Measurements from ENCODE around the gene CSTB. TPM values are rescaled to one million over a fixed set of nuclear protein-coding genes. Genes with fewer than 3 reads are reported as not detected.

Gene CSTB
- total and polyA plus RNA-seq, 2 donors (not counting 3 experiments of a cell fraction or from before 2014, with no cell fraction given), result 65.8 to 83.7 TPM

DNA sequence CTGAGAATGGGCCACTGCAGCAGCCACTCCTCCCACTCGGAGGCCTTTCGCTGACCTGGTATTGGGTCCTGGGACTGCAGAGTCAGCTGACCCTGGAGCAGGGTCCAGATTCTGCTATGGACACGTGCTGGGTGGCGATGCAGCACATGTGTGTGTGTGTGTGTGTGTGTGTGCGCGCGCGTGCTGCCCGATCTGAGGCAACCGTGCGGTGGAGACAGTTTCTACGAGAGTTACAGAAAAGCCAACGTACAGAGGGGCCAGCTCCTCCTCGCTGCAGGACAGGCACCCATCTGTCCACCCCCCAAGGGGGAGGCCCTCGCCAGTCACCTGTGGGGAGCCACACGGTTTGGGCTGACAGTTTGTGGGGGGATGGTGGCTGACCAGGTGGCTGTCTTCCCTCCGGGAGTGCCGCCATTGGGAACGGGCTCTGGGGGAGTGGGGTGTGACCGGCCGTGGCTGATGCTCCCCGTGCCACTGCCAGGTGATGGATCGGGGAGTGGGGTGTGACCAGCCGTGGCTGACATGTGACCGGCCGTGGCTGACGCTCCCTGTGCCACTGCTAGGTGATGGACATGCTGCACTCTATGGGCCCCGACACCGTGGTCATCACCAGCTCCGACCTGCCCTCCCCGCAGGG is 24.0 kb downstream of the CSTB start:
- Histone ChIP-seq H3K79me2 (ENCODE audit: control insufficient read depth, insufficient read depth, low read length) (no peaks in the 10 kb centered on the region), H3K27me3 (ENCODE audit: control insufficient read depth in 2 of 2, insufficient read depth in 2 of 2, low read length in 2 of 2) (no peaks in the 10 kb centered on the region), H3K9ac (replicated peaks; ENCODE audit: extremely low read depth, insufficient read depth, low read length) (no peak overlapping the region), H3K36me3 (ENCODE audit: control insufficient read depth in 2 of 2, extremely low read depth in 1 of 2, insufficient read depth in 2 of 2, low read length in 2 of 2) (peaks cover 3 to 16% of the 10 kb centered on the region in 2 experiments), H4K20me1 (replicated peaks; ENCODE audit: control insufficient read depth, extremely low read depth, insufficient read depth, low read length) (no peaks in the 10 kb centered on the region), H3K9me3 (replicated peaks; ENCODE audit: control insufficient read depth, insufficient read depth, low read length) (no peaks in the 10 kb centered on the region), H3K9me1 (replicated peaks; ENCODE audit: control insufficient read depth, extremely low read depth, insufficient read depth, low read length) (no peaks in the 10 kb centered on the region), H3K4me1 (ENCODE audit: control insufficient read depth, extremely low read depth, insufficient read depth, low read length) (no peaks in the 10 kb centered on the region), H3K27ac (ENCODE audit: insufficient read depth, low read depth, low read length) (no peak overlapping the region), H3K4me3 (replicated peaks in 1 of 3; ENCODE audit: insufficient read depth in 1 of 3, low read depth in 1 of 3, low read length in 3 of 3) (no peak overlapping the region), H3K4me2 (ENCODE audit: insufficient read depth, low read length) (no peak overlapping the region), H2AFZ (ENCODE audit: low read depth, low read length) (no peak overlapping the region)
- ChIA-PET CTCF (no interaction called here), POLR2A (no interaction called here)
- DNase-seq (ENCODE audit: low read depth, low spot score) (no peak), FAIRE-seq (no peak)
- TF ChIP-seq FOS (IDR thresholded peaks at IDR 0.05; ENCODE audit: borderline replicate concordance, insufficient read depth, low read length), result no peak
- dilution Hi-C loops (cut with MboI; ENCODE audit: extremely low pct_ligation_motif_present, low sequenced_read_pairs) (no loop called here), intact Hi-C loops (cut with micrococcal nuclease) (no loop called here)
- BruUV-seq (replicated peaks), result no TSS peak

DNA sequence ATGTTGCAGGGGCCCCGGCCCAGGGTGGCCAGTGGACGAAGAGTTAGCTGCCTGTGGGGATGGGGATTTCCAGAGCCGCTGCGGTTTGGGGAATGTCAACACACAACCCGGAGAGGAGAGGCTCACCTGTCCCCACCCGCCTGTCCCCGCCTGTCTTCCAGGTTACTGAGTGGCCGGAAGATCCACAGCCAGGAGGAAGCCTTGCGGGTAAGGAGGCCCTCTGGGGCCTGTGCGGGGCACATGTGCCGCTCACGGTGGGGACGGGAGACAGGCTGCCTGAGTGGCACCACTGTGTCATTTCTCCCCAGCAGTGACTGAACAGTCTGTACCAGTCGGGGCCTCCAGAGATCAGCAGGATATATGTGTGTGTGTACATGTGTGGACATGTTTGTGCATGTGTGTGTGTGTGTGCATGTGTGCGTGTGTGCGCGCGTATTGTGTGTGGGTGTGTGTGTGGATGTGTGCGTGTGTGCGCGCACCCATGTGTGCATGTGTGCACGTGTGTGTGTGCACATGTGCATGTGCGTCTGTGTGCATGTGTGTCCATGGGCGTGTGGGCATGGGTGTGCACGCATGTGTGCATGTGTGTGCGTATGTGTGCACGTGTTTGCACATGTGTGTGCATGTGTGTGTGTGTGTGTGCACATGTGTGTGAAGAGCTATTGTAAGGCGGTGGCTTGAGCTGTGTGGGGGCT is 25.6 kb downstream of the CSTB start:
- H3K9me3 ChIP-seq (replicated peaks; ENCODE audit: control insufficient read depth, insufficient read depth, low read length), result no peaks in the 10 kb centered on the region
- H3K36me3 ChIP-seq (ENCODE audit: control insufficient read depth in 2 of 2, extremely low read depth in 1 of 2, insufficient read depth in 2 of 2, low read length in 2 of 2), result peaks cover 3 to 10% of the 10 kb centered on the region in 2 experiments
- H3K4me3 ChIP-seq (replicated peaks in 1 of 3; ENCODE audit: insufficient read depth in 1 of 3, low read depth in 1 of 3, low read length in 3 of 3), result no peak overlapping the region
- no peak overlapping the region for H3K9ac ChIP-seq (replicated peaks; ENCODE audit: extremely low read depth, insufficient read depth, low read length)
- intact Hi-C loops (cut with micrococcal nuclease), result no loop called here
- no peak overlapping the region for H3K27ac ChIP-seq (ENCODE audit: insufficient read depth, low read depth, low read length)
- TF ChIP-seq, protein P1, sequence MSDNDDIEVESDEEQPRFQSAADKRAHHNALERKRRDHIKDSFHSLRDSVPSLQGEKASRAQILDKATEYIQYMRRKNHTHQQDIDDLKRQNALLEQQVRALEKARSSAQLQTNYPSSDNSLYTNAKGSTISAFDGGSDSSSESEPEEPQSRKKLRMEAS (IDR thresholded peaks at IDR 0.05; ENCODE audit: insufficient read depth, insufficient read length), result peak; percentile 20
- TF ChIP-seq FOS (IDR thresholded peaks at IDR 0.05; ENCODE audit: borderline replicate concordance, insufficient read depth, low read length), result no peak
- H3K4me2 ChIP-seq (ENCODE audit: insufficient read depth, low read length), result no peak overlapping the region
- ChIA-PET CTCF (no interaction called here), POLR2A (no interaction called here)
- no peak for FAIRE-seq
- H4K20me1 ChIP-seq (replicated peaks; ENCODE audit: control insufficient read depth, extremely low read depth, insufficient read depth, low read length), result no peaks in the 10 kb centered on the region
- BruUV-seq (replicated peaks), result no TSS peak
- H3K4me1 ChIP-seq (ENCODE audit: control insufficient read depth, extremely low read depth, insufficient read depth, low read length), result no peaks in the 10 kb centered on the region
- DNase-seq (ENCODE audit: low read depth, low spot score), result no peak
- H3K9me1 ChIP-seq (replicated peaks; ENCODE audit: control insufficient read depth, extremely low read depth, insufficient read depth, low read length), result no peaks in the 10 kb centered on the region
- no peaks in the 10 kb centered on the region for H3K79me2 ChIP-seq (ENCODE audit: control insufficient read depth, insufficient read depth, low read length)
- no peak overlapping the region for H2AFZ ChIP-seq (ENCODE audit: low read depth, low read length)
- dilution Hi-C loops (cut with MboI; ENCODE audit: extremely low pct_ligation_motif_present, low sequenced_read_pairs), result no loop called here
- H3K27me3 ChIP-seq (ENCODE audit: control insufficient read depth in 2 of 2, insufficient read depth in 2 of 2, low read length in 2 of 2), result no peaks in the 10 kb centered on the region
